K562 (cell line): ENCODE measurements around the gene WNK2. TPM values are rescaled to one million over a fixed set of nuclear protein-coding genes. Genes with fewer than 3 reads are reported as not detected.

Experiments
- ATAC-seq: fragments of 200-7000 bp; cut with Tn5 transposase; 3 replicates; pipeline ENCODE4 v1.9.1; 2020; ENCODE audit warnings: moderate library complexity
- BruUV-seq: library from RNA; stranded (reverse); fragments of 400-500 nt; replicated peaks from 2 replicates; lab custom pipeline; 2021; lab: Mats Ljungman, UMichigan
- CTCF ChIA-PET: fragments of 300-600 bp; formaldehyde crosslinking; extraction: SDS; loops from one replicate; lab custom pipeline; 2021; ENCODE audit warnings: low intra/inter-chr PET ratio; lab: Yijun Ruan, JAX
- POLR2A ChIA-PET: fragments of 300-600, 350-650 bp; sonication (Branson Sonifier 250); formaldehyde crosslinking; extraction: SDS; loops from one replicate; lab custom pipeline; 2021; ENCODE audit warnings: antibody characterized with exemption, inconsistent platforms; lab: Yijun Ruan, JAX
- DNase-seq, 4 experiments: peaks; one replicate each; pipeline versions ENCODE4 v3.0.0 to v3.0.0-alpha.2; 2011 to 2018; ENCODE audit warnings: low spot score in 3 of 4, mixed read lengths in 3 of 4; ENCODE audit errors: extremely low read depth in 1 of 4
- FAIRE-seq: peaks from 2 replicates; lab custom pipeline; 2011; peaks lifted over from hg19 to GRCh38; lab: Jason Lieb, UNC
- H2AFZ ChIP-seq: 2 replicates; pipeline ENCODE4 v1.6.0; 2011; ENCODE audit warnings: low read depth, low read length, control low read depth, inconsistent platforms
- H3K27ac ChIP-seq: fragments of 200-600 bp; 3 replicates; pipeline ENCODE4 v1.8.0; 2011; ENCODE audit warnings: low read depth, mild to moderate bottlenecking, control low read depth, inconsistent platforms, low read length, moderate library complexity, mixed read lengths; ENCODE audit errors: extremely low read depth
- H3K27me3 ChIP-seq, 2 experiments: fragments of 300-600 bp in 1 of 2; 2 replicates in 1 of 2; 3 replicates in 1 of 2; pipeline versions ENCODE4 v1.6.0 to v1.8.0; 2011; ENCODE audit warnings: inconsistent platforms in 2 of 2, low read length in 2 of 2, mild to moderate bottlenecking in 1 of 2, mixed read lengths in 1 of 2, moderate library complexity in 1 of 2; ENCODE audit not compliant: control insufficient read depth in 2 of 2, insufficient read depth in 2 of 2
- H3K36me3 ChIP-seq: fragments of 300-600 bp; 3 replicates; pipeline ENCODE4 v1.8.0; 2011; ENCODE audit warnings: mild to moderate bottlenecking, low read length, inconsistent platforms; ENCODE audit not compliant: control insufficient read depth, insufficient read depth
- H3K4me1 ChIP-seq, 2 experiments: fragments of 200-600 bp in 1 of 2; replicated peaks in 1 of 2; 2 replicates in 1 of 2; 3 replicates in 1 of 2; pipeline versions ENCODE4 v1.5.1 to v1.8.0; 2011; ENCODE audit warnings: inconsistent platforms in 2 of 2, low read length in 2 of 2, mild to moderate bottlenecking in 1 of 2, mixed read lengths in 1 of 2, moderate library complexity in 1 of 2; ENCODE audit not compliant: control insufficient read depth in 2 of 2, insufficient read depth in 2 of 2
- H3K4me2 ChIP-seq: 2 replicates; pipeline ENCODE4 v1.6.1; 2011; ENCODE audit warnings: low read length, control low read depth, inconsistent platforms, mixed read lengths; ENCODE audit not compliant: insufficient read depth
- H3K4me3 ChIP-seq: fragments of 200-600 bp; sonication (generic), shearing (Covaris generic); 2 replicates; pipeline ENCODE4 v1.5.1; 2016; ENCODE audit warnings: control low read depth, inconsistent platforms
- H3K79me2 ChIP-seq: fragments of 200-600 bp; 3 replicates; pipeline ENCODE4 v1.8.0; 2011; ENCODE audit warnings: low read length, inconsistent platforms; ENCODE audit not compliant: control insufficient read depth, insufficient read depth
- H3K9ac ChIP-seq, 2 experiments: 2 replicates each; pipeline versions ENCODE4 v1.6.0 to v1.6.1; 2011; ENCODE audit warnings: low read depth in 2 of 2, low read length in 2 of 2, control low read depth in 1 of 2, inconsistent platforms in 1 of 2, mild to moderate bottlenecking in 1 of 2, mixed read lengths in 1 of 2; ENCODE audit not compliant: insufficient read depth in 1 of 2
- H3K9me1 ChIP-seq: one replicate; pipeline ENCODE4 v1.6.0; 2011; ENCODE audit warnings: inconsistent platforms, mild to moderate bottlenecking, low read length, moderate library complexity; ENCODE audit not compliant: control insufficient read depth, insufficient read depth
- H3K9me3 ChIP-seq: replicated peaks from 2 replicates; pipeline ENCODE4 v1.5.1; 2011; ENCODE audit warnings: low read depth, low read length, inconsistent platforms; ENCODE audit not compliant: control insufficient read depth, insufficient read depth
- H4K20me1 ChIP-seq: replicated peaks from 2 replicates; pipeline ENCODE4 v1.6.1; 2011; ENCODE audit warnings: low read length, inconsistent platforms, mixed read lengths; ENCODE audit not compliant: control insufficient read depth, insufficient read depth
- NCOR1 ChIP-seq: fragments of 450-650 bp; IDR thresholded peaks from 2 replicates; pipeline ENCODE4 v1.6.1; 2016; ENCODE audit warnings: mild to moderate bottlenecking, moderate library complexity
- POLR2G ChIP-seq: fragments of 200-400 bp; formaldehyde crosslinking; IDR thresholded peaks from 2 replicates; pipeline ENCODE4 v1.6.1; 2017; ENCODE audit warnings: low read depth, mild to moderate bottlenecking, antibody characterized with exemption, low read length, moderate library complexity
- WGBS: fragments of 100-300 bp; shearing (Covaris generic); methylation state at CpG from one replicate; pipeline ENCODE4 v1.1.6; 2016; ENCODE audit warnings: low coverage, mixed read lengths; ENCODE audit not compliant: insufficient coverage; ENCODE audit errors: missing lambda C conversion rate; 5-methylcytosine and 5-hydroxymethylcytosine counted together
- in situ Hi-C: fragments of 300-500 bp; cut with MboI; formaldehyde crosslinking; loops from 4 replicates; pipeline ENCODE4 v1.15.0; 2018; ENCODE audit warnings: inconsistent platforms, mixed read lengths
- intact Hi-C: fragments of 100-400 bp; cut with micrococcal nuclease; formaldehyde crosslinking; loops from 2 replicates; pipeline ENCODE4 v1.14.2; 2022
- polyA plus RNA-seq, 8 experiments: library from polyadenylated mRNA; depleted of rRNA in 4 of 8; stranded (reverse) in 5 of 8; unstranded in 3 of 8; fragments of >200 nt; fragmentation: Nextera tagmentation in 2 of 8; fragmentation: Illumina TruSeq in 1 of 8; extraction: Ambion mirVana in 2 of 8; extraction: Trizol in 1 of 8; gene quantifications; 2 replicates each; pipeline versions ENCODE4 v1.2.1 to v1.2.3, GENCODE V29; 2011 to 2014; ENCODE audit warnings: inconsistent platforms in 1 of 8, missing spikeins in 1 of 8
- total RNA-seq, 7 experiments: library from RNA; depleted of rRNA in 6 of 7; stranded (reverse); fragments of >200 nt in 6 of 7; fragmentation: Illumina TruSeq in 2 of 7; extraction: Trizol in 2 of 7; gene quantifications; 2 replicates each; pipeline versions ENCODE4 v1.2.1 to v1.2.3, GENCODE V29; 2011 to 2021; ENCODE audit warnings: low replicate concordance in 1 of 7
- TF ChIP-seq, protein P1 (sequence below): fragments of 250-450 bp; sonication (Bioruptor Pico); IDR thresholded peaks from 2 replicates; pipeline ENCODE4 v1.8.0; 2021; ENCODE audit warnings: moderate library complexity, mild to moderate bottlenecking, inconsistent platforms
- TF ChIP-seq, protein P2 (sequence below): fragments of 250-450 bp; sonication (Bioruptor Pico); IDR thresholded peaks from 2 replicates; pipeline ENCODE4 v1.5.0; 2021; ENCODE audit warnings: mild to moderate bottlenecking, moderate library complexity
- TF ChIP-seq, protein P3 (sequence below): sonication (generic); formaldehyde crosslinking; IDR thresholded peaks from 2 replicates; pipeline ENCODE4 v1.8.0; 2022; ENCODE audit warnings: mild to moderate bottlenecking, missing genetic modification reagents

Gene WNK2
- total and polyA plus RNA-seq, 9 of the 15 experiments (the other 6 are each of a cell fraction or from before 2014, with no cell fraction given), result 0.36 to 3.3 (median 0.64) TPM; not detected in 2

DNA sequence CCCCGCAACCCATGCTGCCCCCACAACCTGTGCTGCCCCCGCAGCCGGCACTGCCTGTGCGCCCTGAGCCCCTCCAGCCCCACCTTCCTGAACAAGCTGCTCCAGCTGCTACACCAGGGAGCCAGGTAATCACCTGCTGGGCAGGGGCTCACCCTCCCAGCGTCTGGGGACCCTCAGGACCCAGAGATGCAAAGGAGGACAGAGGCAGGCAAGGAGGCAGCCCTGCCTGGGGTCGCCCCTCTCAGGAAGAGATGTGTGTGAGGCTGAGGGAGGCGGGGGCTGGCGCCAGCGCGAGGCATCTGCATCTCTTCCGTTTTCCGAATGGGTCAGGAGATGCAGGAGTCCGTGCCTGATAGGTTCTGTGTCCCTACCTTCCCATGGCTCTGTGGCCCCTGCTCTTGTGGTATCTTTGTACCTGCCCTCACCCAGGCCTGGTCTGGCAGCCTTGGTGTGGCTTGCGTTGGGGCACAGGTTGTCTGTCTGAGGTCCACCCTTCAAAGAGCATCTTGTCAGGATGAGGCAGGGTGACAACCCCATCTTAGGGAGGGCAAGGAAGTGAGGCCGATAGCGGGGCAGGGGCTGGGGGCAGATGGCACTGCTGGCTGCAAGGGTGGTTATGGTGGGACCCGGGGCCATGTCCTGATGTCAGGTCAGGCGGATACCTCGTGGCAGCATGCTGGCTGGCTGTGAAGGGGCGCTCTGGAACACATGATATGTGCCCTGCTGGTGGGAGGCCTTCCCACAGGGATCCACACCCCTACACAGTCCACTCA is 75.7 kb downstream of the WNK2 start:
- Histone ChIP-seq H3K4me2 (no peak overlapping the region), H2AFZ (no peak overlapping the region), H3K27ac (no peak overlapping the region), H3K9me3 (no peaks in the 10 kb centered on the region), H3K27me3 (peaks cover 13 to 86% of the 10 kb centered on the region in 2 experiments; a peak in 4 of 5 replicates), H3K4me3 (no peak overlapping the region), H3K36me3 (no peaks in the 10 kb centered on the region), H3K9me1 (peaks cover 2% of the 10 kb centered on the region), H3K4me1 (peaks cover 0 to 9% of the 10 kb centered on the region in 2 experiments; a peak in 2 of 5 replicates), H3K9ac (no peak overlapping the region), H4K20me1 (peaks cover 7% of the 10 kb centered on the region), H3K79me2 (no peaks in the 10 kb centered on the region)
- ChIA-PET POLR2A (no interaction called here), CTCF (no interaction called here)
- TF ChIP-seq NCOR1, result no peak
- TF ChIP-seq POLR2G, result no peak
- 2% methylated on average over 19 of the region's 20 CpGs for WGBS
- no peak for DNase-seq
- no peak for FAIRE-seq
- no peak for ATAC-seq
- in situ Hi-C loops (no loop called here), intact Hi-C loops (loop anchor here (5.0 kb wide), 1 partner anchor 48 kb away; no protein-coding TSS in a partner anchor)
- BruUV-seq, result no TSS peak

DNA sequence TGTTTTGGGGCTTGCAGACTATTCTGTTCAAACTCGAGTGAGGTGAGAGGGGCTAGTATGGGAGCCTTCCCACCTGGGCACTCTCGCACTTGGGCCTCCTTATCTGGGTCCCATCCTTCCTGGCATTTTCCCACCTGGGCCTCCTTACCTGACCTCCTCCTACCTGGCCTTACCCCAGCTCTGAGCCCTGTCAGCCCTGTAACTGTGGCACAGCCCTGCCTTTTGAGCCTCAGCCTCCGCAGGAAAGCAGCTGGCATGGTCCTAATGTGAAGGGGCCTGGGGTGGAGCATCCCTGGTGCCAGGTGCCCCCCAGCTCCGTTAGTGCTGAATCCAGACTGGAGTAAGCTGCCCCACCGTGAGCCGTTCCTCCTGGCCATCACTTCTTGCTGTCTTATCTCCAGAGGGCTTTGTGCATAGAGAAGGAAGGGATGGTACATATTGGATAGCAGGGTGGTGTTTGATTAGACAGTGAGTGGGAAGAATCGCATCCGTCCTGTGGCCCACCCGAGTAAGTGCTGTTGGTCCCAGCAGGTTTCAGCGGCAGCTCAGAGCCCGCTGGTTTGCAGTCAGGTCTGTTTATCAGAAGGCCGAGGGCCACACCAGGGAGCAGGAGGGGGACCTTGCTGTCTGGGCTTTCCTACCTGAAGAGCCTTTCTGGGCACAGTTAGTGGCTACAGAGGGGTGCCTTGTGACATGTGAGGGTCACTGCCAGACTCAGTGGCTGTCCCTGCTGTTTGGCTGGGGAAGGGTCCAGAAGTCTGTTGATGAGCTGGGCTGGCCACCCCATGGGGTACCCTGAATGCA is 76.5 kb downstream of the WNK2 start:
- Histone ChIP-seq H3K36me3 (no peaks in the 10 kb centered on the region), H2AFZ (no peak overlapping the region), H3K27ac (no peak overlapping the region), H3K79me2 (no peaks in the 10 kb centered on the region), H3K27me3 (peaks cover 16 to 86% of the 10 kb centered on the region in 2 experiments), H4K20me1 (peaks cover 7% of the 10 kb centered on the region), H3K9me3 (no peaks in the 10 kb centered on the region), H3K4me1 (peaks cover 0 to 9% of the 10 kb centered on the region in 2 experiments; a peak in 2 of 5 replicates), H3K4me2 (no peak overlapping the region), H3K9me1 (peaks cover 2% of the 10 kb centered on the region), H3K9ac (no peak overlapping the region), H3K4me3 (no peak overlapping the region)
- ChIA-PET CTCF (no interaction called here), POLR2A (interaction anchor here (0.7 to 1.1 kb wide), 3 partner anchors 14 to 38 kb away, joined by 3 to 4 read pairs (median 3); no protein-coding TSS in a partner anchor)
- WGBS, result 1% methylated on average over 12 of the region's 12 CpGs
- no peak for DNase-seq
- intact Hi-C loops (no loop called here), in situ Hi-C loops (no loop called here)
- ATAC-seq, result no peak
- no peak for FAIRE-seq
- BruUV-seq, result no TSS peak
- TF ChIP-seq, protein P1, sequence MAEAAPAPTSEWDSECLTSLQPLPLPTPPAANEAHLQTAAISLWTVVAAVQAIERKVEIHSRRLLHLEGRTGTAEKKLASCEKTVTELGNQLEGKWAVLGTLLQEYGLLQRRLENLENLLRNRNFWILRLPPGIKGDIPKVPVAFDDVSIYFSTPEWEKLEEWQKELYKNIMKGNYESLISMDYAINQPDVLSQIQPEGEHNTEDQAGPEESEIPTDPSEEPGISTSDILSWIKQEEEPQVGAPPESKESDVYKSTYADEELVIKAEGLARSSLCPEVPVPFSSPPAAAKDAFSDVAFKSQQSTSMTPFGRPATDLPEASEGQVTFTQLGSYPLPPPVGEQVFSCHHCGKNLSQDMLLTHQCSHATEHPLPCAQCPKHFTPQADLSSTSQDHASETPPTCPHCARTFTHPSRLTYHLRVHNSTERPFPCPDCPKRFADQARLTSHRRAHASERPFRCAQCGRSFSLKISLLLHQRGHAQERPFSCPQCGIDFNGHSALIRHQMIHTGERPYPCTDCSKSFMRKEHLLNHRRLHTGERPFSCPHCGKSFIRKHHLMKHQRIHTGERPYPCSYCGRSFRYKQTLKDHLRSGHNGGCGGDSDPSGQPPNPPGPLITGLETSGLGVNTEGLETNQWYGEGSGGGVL, result no peak
- TF ChIP-seq, protein P2, sequence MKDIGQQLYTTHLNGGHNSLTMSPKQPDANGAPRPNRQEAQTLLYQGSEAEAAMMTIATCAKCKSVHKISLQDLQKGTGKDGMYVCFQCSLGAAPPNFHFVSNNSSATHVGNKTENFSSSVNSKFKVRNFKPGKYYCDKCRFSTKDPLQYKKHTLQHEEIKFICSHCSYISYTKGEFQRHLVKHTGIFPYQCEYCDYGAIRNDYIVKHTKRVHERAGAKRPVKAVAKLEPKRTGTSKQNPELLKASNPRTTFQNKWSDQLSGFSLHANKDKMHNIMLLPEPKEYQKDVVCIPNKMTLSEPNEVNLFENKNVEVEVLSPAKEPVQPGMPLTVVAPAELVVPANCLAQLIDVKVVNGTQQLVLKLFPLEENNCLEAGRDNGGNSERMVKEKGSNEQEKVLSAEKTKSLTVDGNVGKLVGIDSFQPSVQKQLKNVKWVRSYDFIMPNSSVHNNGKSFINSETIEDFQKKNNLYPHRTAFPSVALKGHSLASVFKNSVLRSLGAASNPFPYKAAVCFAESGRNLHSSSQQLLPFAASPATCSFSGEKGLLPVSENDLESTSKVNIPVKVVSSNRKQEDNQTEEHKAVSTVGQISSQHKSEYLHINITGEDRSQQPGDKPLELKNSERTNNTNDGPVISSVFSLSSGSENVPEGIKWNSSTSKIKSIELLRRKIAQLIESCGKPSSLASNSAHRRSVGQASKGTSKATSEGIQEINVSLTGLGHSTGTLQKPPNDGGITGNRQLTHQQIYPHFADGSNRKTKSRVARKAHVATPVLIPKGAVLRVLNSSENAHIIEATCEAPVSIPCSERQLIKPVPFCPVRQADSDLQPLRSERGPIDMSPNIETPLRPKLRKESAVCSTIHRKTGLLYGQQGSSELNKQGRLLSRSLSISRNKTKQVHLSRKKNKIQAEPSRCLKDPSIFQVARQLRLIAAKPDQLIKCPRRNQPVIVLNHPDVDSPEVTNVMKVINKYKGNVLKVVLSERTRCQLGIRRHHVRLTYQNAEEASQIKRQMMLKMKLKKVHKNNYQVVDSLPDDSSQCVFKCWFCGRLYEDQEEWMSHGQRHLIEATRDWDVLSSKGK (CRISPR knock-in tag), result no peak
- TF ChIP-seq, protein P3, sequence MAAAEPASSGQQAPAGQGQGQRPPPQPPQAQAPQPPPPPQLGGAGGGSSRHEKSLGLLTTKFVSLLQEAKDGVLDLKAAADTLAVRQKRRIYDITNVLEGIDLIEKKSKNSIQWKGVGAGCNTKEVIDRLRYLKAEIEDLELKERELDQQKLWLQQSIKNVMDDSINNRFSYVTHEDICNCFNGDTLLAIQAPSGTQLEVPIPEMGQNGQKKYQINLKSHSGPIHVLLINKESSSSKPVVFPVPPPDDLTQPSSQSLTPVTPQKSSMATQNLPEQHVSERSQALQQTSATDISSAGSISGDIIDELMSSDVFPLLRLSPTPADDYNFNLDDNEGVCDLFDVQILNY, result no peak
